ENCODE data around the gene PPIF. TPM values are rescaled to one million over a fixed set of nuclear protein-coding genes. Genes with fewer than 3 reads are reported as not detected.

Gene PPIF
- total RNA-seq, 2 experiments from 2014 or later = 56.9 to 57.0 TPM

Other genes with a start within 250 kb of the PPIF start
- 1 to 10 TPM; 2.4 to 3.2 TPM for gene ZCCHC24, start 98.2 kb downstream of the PPIF start, total RNA-seq
- gene EIF5AL1, start 165.1 kb downstream of the PPIF start, total RNA-seq = under 1 TPM; 0.94 TPM
- not detected for gene SFTPA2, start 212.9 kb downstream of the PPIF start, total RNA-seq